Measurements from ENCODE around the gene TBCEL.
A peak's percentile ranks its signal among the peaks of the same experiment; 100 is the strongest.

Gene TBCEL

GRCh38 chr11:121059605-121060004, 35.7 kb downstream of the TBCEL start:
- Histone ChIP-seq H3K4me2 (ENCODE audit: low read length) (peak overlapping the region; percentile 35), H3K79me2 (ENCODE audit: low read length) (no peaks in the 10 kb centered on the region), H3K9me3 (ENCODE audit: insufficient read depth, low read length) (no peaks in the 10 kb centered on the region), H3K36me3 (replicated peaks; ENCODE audit: low read depth, low read length) (peaks cover 23% of the 10 kb centered on the region), H4K20me1 (ENCODE audit: insufficient read depth, low read length) (no peaks in the 10 kb centered on the region), H3K9ac (ENCODE audit: low read length) (no peak overlapping the region), H2AFZ (ENCODE audit: low read depth, low read length) (no peak overlapping the region), H3K27ac (ENCODE audit: low read length) (no peak overlapping the region), H3K4me1 (ENCODE audit: low read length) (peaks cover 18% of the 10 kb centered on the region), H3K4me3 (ENCODE audit: low read length) (no peak overlapping the region), H3K27me3 (ENCODE audit: low read depth, low read length) (no peaks in the 10 kb centered on the region)
- no peak for TF ChIP-seq EZH2phosphoT487 (IDR thresholded peaks at IDR 0.05; ENCODE audit: low read depth)
- TF ChIP-seq CTCF (IDR thresholded peaks at IDR 0.05; ENCODE audit: low read depth, low read length) = no peak

GRCh38 chr11:121063728-121064127, 39.8 kb downstream of the TBCEL start:
- H4K20me1 ChIP-seq (ENCODE audit: insufficient read depth, low read length) = no peaks in the 10 kb centered on the region
- no peak overlapping the region for H3K9ac ChIP-seq (ENCODE audit: low read length)
- H3K79me2 ChIP-seq (ENCODE audit: low read length) = no peaks in the 10 kb centered on the region
- no peak overlapping the region for H3K27ac ChIP-seq (ENCODE audit: low read length)
- no peaks in the 10 kb centered on the region for H3K9me3 ChIP-seq (ENCODE audit: insufficient read depth, low read length)
- no peak overlapping the region for H3K4me2 ChIP-seq (ENCODE audit: low read length)
- H3K27me3 ChIP-seq (ENCODE audit: low read depth, low read length) = no peaks in the 10 kb centered on the region
- peaks cover 29% of the 10 kb centered on the region for H3K36me3 ChIP-seq (replicated peaks; ENCODE audit: low read depth, low read length)
- H2AFZ ChIP-seq (ENCODE audit: low read depth, low read length) = no peak overlapping the region
- H3K4me3 ChIP-seq (ENCODE audit: low read length) = no peak overlapping the region
- peaks cover 26% of the 10 kb centered on the region for H3K4me1 ChIP-seq (ENCODE audit: low read length)
- TF ChIP-seq CTCF (IDR thresholded peaks at IDR 0.05; ENCODE audit: low read depth, low read length) (peak; percentile 38), EZH2phosphoT487 (IDR thresholded peaks at IDR 0.05; ENCODE audit: low read depth) (no peak)

GRCh38 chr11:121066623-121067022, 42.7 kb downstream of the TBCEL start:
- Histone ChIP-seq H3K4me2 (ENCODE audit: low read length) (no peak overlapping the region), H3K4me3 (ENCODE audit: low read length) (no peak overlapping the region), H3K36me3 (replicated peaks; ENCODE audit: low read depth, low read length) (peaks cover 24% of the 10 kb centered on the region), H3K9me3 (ENCODE audit: insufficient read depth, low read length) (no peaks in the 10 kb centered on the region), H3K79me2 (ENCODE audit: low read length) (no peaks in the 10 kb centered on the region), H3K4me1 (ENCODE audit: low read length) (peaks cover 11% of the 10 kb centered on the region), H4K20me1 (ENCODE audit: insufficient read depth, low read length) (no peaks in the 10 kb centered on the region), H3K27me3 (ENCODE audit: low read depth, low read length) (no peaks in the 10 kb centered on the region), H2AFZ (ENCODE audit: low read depth, low read length) (no peak overlapping the region), H3K9ac (ENCODE audit: low read length) (no peak overlapping the region), H3K27ac (ENCODE audit: low read length) (no peak overlapping the region)
- TF ChIP-seq CTCF (IDR thresholded peaks at IDR 0.05; ENCODE audit: low read depth, low read length) (no peak), EZH2phosphoT487 (IDR thresholded peaks at IDR 0.05; ENCODE audit: low read depth) (no peak)

GRCh38 chr11:121067026-121067425, 43.1 kb downstream of the TBCEL start:
- no peaks in the 10 kb centered on the region; the same call in 1 of the 2 replicates for H4K20me1 ChIP-seq (ENCODE audit: insufficient read depth, low read length)
- no peak for TF ChIP-seq EZH2phosphoT487 (IDR thresholded peaks at IDR 0.05; ENCODE audit: low read depth)
- no peak for TF ChIP-seq CTCF (IDR thresholded peaks at IDR 0.05; ENCODE audit: low read depth, low read length)
- no peak overlapping the region for H3K27ac ChIP-seq (ENCODE audit: low read length)
- H2AFZ ChIP-seq (ENCODE audit: low read depth, low read length) = no peak overlapping the region
- H3K4me3 ChIP-seq (ENCODE audit: low read length) = no peak overlapping the region
- no peaks in the 10 kb centered on the region for H3K79me2 ChIP-seq (ENCODE audit: low read length)
- no peak overlapping the region for H3K4me2 ChIP-seq (ENCODE audit: low read length)
- H3K4me1 ChIP-seq (ENCODE audit: low read length) = peaks cover 11% of the 10 kb centered on the region
- peaks cover 27% of the 10 kb centered on the region for H3K36me3 ChIP-seq (replicated peaks; ENCODE audit: low read depth, low read length)
- H3K9ac ChIP-seq (ENCODE audit: low read length) = no peak overlapping the region
- H3K27me3 ChIP-seq (ENCODE audit: low read depth, low read length) = no peaks in the 10 kb centered on the region
- no peaks in the 10 kb centered on the region for H3K9me3 ChIP-seq (ENCODE audit: insufficient read depth, low read length)

Measured in OCI-LY3 (cell line).